ENCODE results near the gene EFCAB12. TPM values are rescaled to one million over a fixed set of nuclear protein-coding genes. Genes with fewer than 3 reads are reported as not detected.
A peak's percentile ranks its signal among the peaks of the same experiment; 100 is the strongest.

The EFCAB12 gene
- total and polyA plus RNA-seq, 2 experiments from 2014 or later = not detected

GRCh38 chr3:129429080-129429451 is 630 bp upstream of the EFCAB12 start:
- 68 to 71% methylated on average over 3 of the region's 3 CpGs for WGBS, 2 experiments (ENCODE audit: low coverage in 1 of 2, low lambda C conversion rate in 2 of 2, missing lambda C conversion rate in 2 of 2)
- no peaks in the 10 kb centered on the region for H4K20me1 ChIP-seq (ENCODE audit: insufficient read depth)
- H3K9me2 ChIP-seq (ENCODE audit: insufficient read depth) = no peaks in the 10 kb centered on the region
- in situ Hi-C loops (cut with MboI) = no loop called here
- 0 out of 2 replicates have a peak, but pooled peaks cover under 1% of the 10 kb centered on the region for H3K79me2 ChIP-seq (ENCODE audit: insufficient read depth)
- peak overlapping the region; percentile 93 for H3K4me2 ChIP-seq (ENCODE audit: unreplicated experiment)
- no peaks in the 10 kb centered on the region for H3K9me3 ChIP-seq (ENCODE audit: low read depth)
- H3K4me3 ChIP-seq = peak overlapping the region; percentile 82; the same call in 1 of the 2 replicates
- peak; percentile 21 for DNase-seq
- H3K27me3 ChIP-seq (replicated peaks; ENCODE audit: insufficient read depth) = no peaks in the 10 kb centered on the region
- H3F3A ChIP-seq (ENCODE audit: insufficient read depth) = peaks cover 35% of the 10 kb centered on the region
- H3K36me3 ChIP-seq (ENCODE audit: low read depth) = peaks cover 28% of the 10 kb centered on the region
- no peaks in the 10 kb centered on the region for H3K4me1 ChIP-seq (ENCODE audit: insufficient read depth)
- TF ChIP-seq EZH2 (IDR thresholded peaks at IDR 0.05; ENCODE audit: insufficient read depth, poor library complexity, severe bottlenecking) (no peak), EZH2phosphoT487 (IDR thresholded peaks at IDR 0.05; ENCODE audit: insufficient read depth, low read depth) (no peak)
- H3K9ac ChIP-seq = peak overlapping the region; percentile 23; the same call in 1 of the 2 replicates
- H2AFZ ChIP-seq = peak overlapping the region; percentile 84
- H3K27ac ChIP-seq = peak overlapping the region; percentile 9; the same call in 1 of the 2 replicates

- in situ Hi-C loops (cut with MboI) = no loop called here
- peak overlapping the region; percentile 82 for H3K4me3 ChIP-seq
- no peak overlapping the region for H3K27ac ChIP-seq
- no peaks in the 10 kb centered on the region for H4K20me1 ChIP-seq (ENCODE audit: insufficient read depth)
- peaks cover 17% of the 10 kb centered on the region for H3K36me3 ChIP-seq (ENCODE audit: low read depth)
- no peaks in the 10 kb centered on the region for H3K79me2 ChIP-seq (ENCODE audit: insufficient read depth)
- TF ChIP-seq EZH2phosphoT487 (IDR thresholded peaks at IDR 0.05; ENCODE audit: insufficient read depth, low read depth) (no peak), EZH2 (IDR thresholded peaks at IDR 0.05; ENCODE audit: insufficient read depth, poor library complexity, severe bottlenecking) (no peak)
- H3K4me2 ChIP-seq (ENCODE audit: unreplicated experiment) = peak overlapping the region; percentile 93
- H3K9ac ChIP-seq = peak overlapping the region; percentile 57
- peak overlapping the region; percentile 84 for H2AFZ ChIP-seq
- no peak for DNase-seq
- H3K9me2 ChIP-seq (ENCODE audit: insufficient read depth) = no peaks in the 10 kb centered on the region
- H3K9me3 ChIP-seq (ENCODE audit: low read depth) = no peaks in the 10 kb centered on the region
- WGBS, 2 experiments (ENCODE audit: low coverage in 1 of 2, low lambda C conversion rate in 2 of 2, missing lambda C conversion rate in 2 of 2) = 6 to 10% methylated on average over 8 of the region's 8 CpGs
- H3K4me1 ChIP-seq (ENCODE audit: insufficient read depth) = no peaks in the 10 kb centered on the region
- H3F3A ChIP-seq (ENCODE audit: insufficient read depth) = peaks cover 28% of the 10 kb centered on the region
- no peaks in the 10 kb centered on the region for H3K27me3 ChIP-seq (replicated peaks; ENCODE audit: insufficient read depth)
These were observed 445 bp downstream of the EFCAB12 start for GRCh38 chr3:129428007-129428375.

GRCh38 chr3:129425619-129426018 is 2.8 kb downstream of the EFCAB12 start:
- Histone ChIP-seq H3K4me2 (ENCODE audit: unreplicated experiment) (no peak overlapping the region), H3K79me2 (ENCODE audit: insufficient read depth) (no peaks in the 10 kb centered on the region), H3K9ac (no peak overlapping the region), H2AFZ (no peak overlapping the region), H3K9me2 (ENCODE audit: insufficient read depth) (no peaks in the 10 kb centered on the region), H3K9me3 (ENCODE audit: low read depth) (no peaks in the 10 kb centered on the region), H4K20me1 (ENCODE audit: insufficient read depth) (no peaks in the 10 kb centered on the region), H3K27ac (no peak overlapping the region), H3K4me1 (ENCODE audit: insufficient read depth) (no peaks in the 10 kb centered on the region), H3F3A (ENCODE audit: insufficient read depth) (peaks cover 20% of the 10 kb centered on the region), H3K27me3 (replicated peaks; ENCODE audit: insufficient read depth) (no peaks in the 10 kb centered on the region), H3K36me3 (ENCODE audit: low read depth) (no peaks in the 10 kb centered on the region), H3K4me3 (no peak overlapping the region)
- DNase-seq = no peak
- TF ChIP-seq EZH2 (IDR thresholded peaks at IDR 0.05; ENCODE audit: insufficient read depth, poor library complexity, severe bottlenecking) (no peak), EZH2phosphoT487 (IDR thresholded peaks at IDR 0.05; ENCODE audit: insufficient read depth, low read depth) (no peak)
- in situ Hi-C loops (cut with MboI) = no loop called here
- 67 to 80% methylated on average over 2 of the region's 2 CpGs for WGBS, 2 experiments (ENCODE audit: low coverage in 1 of 2, low lambda C conversion rate in 2 of 2, missing lambda C conversion rate in 2 of 2)

- H3K79me2 ChIP-seq (ENCODE audit: insufficient read depth) = no peaks in the 10 kb centered on the region
- H4K20me1 ChIP-seq (ENCODE audit: insufficient read depth) = no peaks in the 10 kb centered on the region
- 50 to 72% methylated on average over 2 to 3 of the region's 3 CpGs for WGBS, 2 experiments (ENCODE audit: low coverage in 1 of 2, low lambda C conversion rate in 2 of 2, missing lambda C conversion rate in 2 of 2)
- no peak for TF ChIP-seq EZH2 (IDR thresholded peaks at IDR 0.05; ENCODE audit: insufficient read depth, poor library complexity, severe bottlenecking)
- no peak for TF ChIP-seq EZH2phosphoT487 (IDR thresholded peaks at IDR 0.05; ENCODE audit: insufficient read depth, low read depth)
- H3K9ac ChIP-seq = no peak overlapping the region
- H3K27ac ChIP-seq = no peak overlapping the region
- no peaks in the 10 kb centered on the region for H3K9me2 ChIP-seq (ENCODE audit: insufficient read depth)
- H3K9me3 ChIP-seq (ENCODE audit: low read depth) = no peaks in the 10 kb centered on the region
- no peaks in the 10 kb centered on the region for H3K27me3 ChIP-seq (replicated peaks; ENCODE audit: insufficient read depth)
- peaks cover 16% of the 10 kb centered on the region for H3F3A ChIP-seq (ENCODE audit: insufficient read depth)
- no peak overlapping the region for H3K4me3 ChIP-seq
- no peak overlapping the region for H2AFZ ChIP-seq
- no peak for DNase-seq
- no peaks in the 10 kb centered on the region for H3K36me3 ChIP-seq (ENCODE audit: low read depth)
- no peak overlapping the region for H3K4me2 ChIP-seq (ENCODE audit: unreplicated experiment)
- in situ Hi-C loops (cut with MboI) = no loop called here
- no peaks in the 10 kb centered on the region for H3K4me1 ChIP-seq (ENCODE audit: insufficient read depth)
These were observed 3.2 kb downstream of the EFCAB12 start for GRCh38 chr3:129425213-129425612.
